NCI-H510A (cell line): Measurements from ENCODE around the gene MARCHF2.

Experiments used
- DNase-seq: peaks from one replicate; lab custom pipeline; 2025; lab: John Stamatoyannopoulos, UW

The MARCHF2 gene

GRCh38 chr19:8478598-8478997, 65.5 kb downstream of the MARCHF2 start:
- DNase-seq, result no peak

GRCh38 chr19:8481201-8481600, 68.1 kb downstream of the MARCHF2 start:
- no peak for DNase-seq

- no peak for DNase-seq
Observed at GRCh38 chr19:8481616-8482015, 68.5 kb downstream of the MARCHF2 start.

GRCh38 chr19:8482696-8483095, 69.6 kb downstream of the MARCHF2 start:
- no peak for DNase-seq

- no peak for DNase-seq
Observed at GRCh38 chr19:8483165-8483564, 70.1 kb downstream of the MARCHF2 start.

GRCh38 chr19:8484331-8484894, 71.3 kb downstream of the MARCHF2 start:
- DNase-seq, result no peak

GRCh38 chr19:8485561-8486371, 72.7 kb downstream of the MARCHF2 start:
- DNase-seq, result no peak

- no peak for DNase-seq
Observed at GRCh38 chr19:8486661-8487136, 73.6 kb downstream of the MARCHF2 start.

GRCh38 chr19:8487137-8487851, 74.2 kb downstream of the MARCHF2 start:
- no peak for DNase-seq

GRCh38 chr19:8488365-8488764, 75.3 kb downstream of the MARCHF2 start:
- DNase-seq, result no peak
